HT1080 (cell line): ENCODE results near the gene METTL6. TPM values are rescaled to one million over a fixed set of nuclear protein-coding genes. Genes with fewer than 3 reads are reported as not detected.
A peak's percentile ranks its signal among the peaks of the same experiment; 100 is the strongest.
"Not testable (repeated sequence)": the region's sequence is repeated elsewhere in the genome, so short reads cannot be mapped to it uniquely, and the experiment has no call there.

Source experiments
- DNase-seq: peaks from one replicate; pipeline ENCODE4 v3.0.0-alpha.2; 2015; ENCODE audit warnings: low read depth
- small RNA-seq: library from RNA; depleted of rRNA; stranded (forward); fragments of <200 nt; gene quantifications from one replicate; pipeline ENCODE3, GENCODE V24; 2014
- total RNA-seq: library from RNA; depleted of rRNA; stranded (reverse); fragments of >200 nt; shearing (Covaris generic); gene quantifications from 2 replicates; pipeline ENCODE4 v1.2.3, GENCODE V29; 2014; rRNA removed

METTL6 gene
- total RNA-seq, 1 experiment from 2014 or later = 29.2 TPM

GRCh38 chr3:15375461-15376000 is 51.8 kb downstream of the METTL6 start:
- DNase-seq = no peak

- DNase-seq = no peak
Measured at GRCh38 chr3:15372918-15373317, 54.4 kb downstream of the METTL6 start.

GRCh38 chr3:15368561-15369135 is 58.7 kb downstream of the METTL6 start:
- DNase-seq = peak; percentile 68

- peak; percentile 40 for DNase-seq
Measured at GRCh38 chr3:15367059-15367458, 60.3 kb downstream of the METTL6 start.

GRCh38 chr3:15364078-15364477 is 63.3 kb downstream of the METTL6 start:
- not testable (repeated sequence) for DNase-seq

GRCh38 chr3:15361494-15362214 is 65.7 kb downstream of the METTL6 start:
- DNase-seq = no peak

GRCh38 chr3:15360788-15361493 is 66.4 kb downstream of the METTL6 start:
- DNase-seq = no peak

Small RNA genes lying within 50 kb of the gene (small RNA-seq; reads per million reads assigned to genes)
- gene HMGN2P7 (not detected), gene RNU6-1024P (not detected)

Other genes starting within 250 kb of the METTL6 start
- 17.4 and 20.8 TPM in 2 replicates for gene CAPN7, start 221.3 kb downstream of the METTL6 start, total RNA-seq
- 23.2 and 28.8 TPM in 2 replicates for gene SH3BP5, start 95.0 kb downstream of the METTL6 start, total RNA-seq
- 27.7 and 36.5 TPM in 2 replicates for gene EAF1, start 54 bp upstream of the METTL6 start, total RNA-seq
- gene COLQ, start 94.2 kb upstream of the METTL6 start, total RNA-seq = 0.27 TPM in 1 of 2 replicates, not detected in the other
- gene HACL1, start 174.0 kb upstream of the METTL6 start, total RNA-seq = 22.2 and 28.0 TPM in 2 replicates
- 10.5 and 12.1 TPM in 2 replicates for gene BTD, start 174.2 kb upstream of the METTL6 start, total RNA-seq